Measurements from ENCODE around the gene CUX1. TPM values are rescaled to one million over a fixed set of nuclear protein-coding genes. Genes with fewer than 3 reads are reported as not detected.
A peak's percentile ranks its signal among the peaks of the same experiment; 100 is the strongest.

Gene CUX1
- total RNA-seq, 1 donor from 2014 or later: 56.5 TPM

GRCh38 chr7:102277901-102278300 is 460.5 kb downstream of the CUX1 start:
- Mint-ChIP-seq H3K27ac (ENCODE audit: unreplicated experiment) (no peak overlapping the region), H3K4me3 (ENCODE audit: unreplicated experiment) (no peak overlapping the region), H3K27me3 (ENCODE audit: unreplicated experiment) (peaks cover 4% of the 10 kb centered on the region), H3K36me3 (ENCODE audit: unreplicated experiment) (no peaks in the 10 kb centered on the region), H3K4me1 (ENCODE audit: low read depth, unreplicated experiment) (no peaks in the 10 kb centered on the region), H3K9me3 (ENCODE audit: unreplicated experiment) (no peaks in the 10 kb centered on the region)
- TF ChIP-seq CTCF (IDR thresholded peaks at IDR 0.05; ENCODE audit: partially characterized antibody, unreplicated experiment): no peak
- DNase-seq: no peak

GRCh38 chr7:102279537-102280400 is 462.3 kb downstream of the CUX1 start:
- Mint-ChIP-seq H3K4me1 (ENCODE audit: low read depth, unreplicated experiment) (peaks cover under 1% of the 10 kb centered on the region), H3K9me3 (ENCODE audit: unreplicated experiment) (no peaks in the 10 kb centered on the region), H3K36me3 (ENCODE audit: unreplicated experiment) (no peaks in the 10 kb centered on the region), H3K4me3 (ENCODE audit: unreplicated experiment) (no peak overlapping the region), H3K27me3 (ENCODE audit: unreplicated experiment) (peaks cover 6% of the 10 kb centered on the region), H3K27ac (ENCODE audit: unreplicated experiment) (no peak overlapping the region)
- peak; percentile 82 for DNase-seq
- peak; percentile 85 for TF ChIP-seq CTCF (IDR thresholded peaks at IDR 0.05; ENCODE audit: partially characterized antibody, unreplicated experiment)

DNA sequence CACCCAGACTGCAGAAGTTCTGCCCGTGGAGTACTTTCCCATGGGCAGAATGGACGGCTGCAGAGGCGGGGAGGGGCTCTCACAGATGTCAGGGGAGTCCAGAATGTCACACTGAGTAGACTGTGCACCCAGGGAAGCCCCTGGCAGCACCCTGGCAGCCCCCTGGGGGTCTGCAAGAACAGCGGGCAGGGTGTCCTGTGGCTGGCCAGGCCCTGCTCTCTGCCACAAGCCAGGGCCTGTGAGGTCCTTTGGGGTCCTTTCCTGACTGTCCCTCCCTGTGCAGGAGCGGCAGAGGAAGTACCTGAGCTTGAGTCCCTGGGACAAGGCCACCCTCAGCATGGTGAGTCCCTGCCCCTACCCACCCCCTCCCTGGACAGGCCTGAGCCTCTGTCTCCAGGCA is 463.1 kb downstream of the CUX1 start:
- TF ChIP-seq CTCF (IDR thresholded peaks at IDR 0.05; ENCODE audit: partially characterized antibody, unreplicated experiment): no peak
- no peaks in the 10 kb centered on the region for H3K36me3 Mint-ChIP-seq (ENCODE audit: unreplicated experiment)
- no peak overlapping the region for H3K4me3 Mint-ChIP-seq (ENCODE audit: unreplicated experiment)
- H3K27ac Mint-ChIP-seq (ENCODE audit: unreplicated experiment): no peak overlapping the region
- H3K9me3 Mint-ChIP-seq (ENCODE audit: unreplicated experiment): peaks cover 2% of the 10 kb centered on the region
- DNase-seq: no peak
- peaks cover 11% of the 10 kb centered on the region for H3K27me3 Mint-ChIP-seq (ENCODE audit: unreplicated experiment)
- H3K4me1 Mint-ChIP-seq (ENCODE audit: low read depth, unreplicated experiment): peaks cover 7% of the 10 kb centered on the region

DNA sequence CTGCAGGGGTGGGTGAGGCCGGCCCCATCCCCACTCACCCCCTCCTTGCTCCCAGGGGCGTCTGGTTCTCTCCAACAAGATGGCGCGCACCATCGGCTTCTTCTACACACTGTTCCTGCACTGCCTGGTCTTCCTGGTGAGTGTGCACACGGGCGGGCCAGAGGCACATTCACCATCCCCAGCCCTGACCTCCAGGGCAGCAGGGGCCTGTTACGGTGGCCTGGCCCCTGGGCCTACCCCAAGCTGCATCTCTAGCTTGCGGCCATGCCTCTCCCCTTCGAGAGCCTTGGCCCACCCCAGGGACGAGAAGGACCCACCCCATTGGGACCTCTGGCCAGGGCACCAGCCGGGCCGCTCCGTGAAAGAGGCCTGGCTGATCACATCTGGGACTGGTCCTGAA is 464.4 kb downstream of the CUX1 start:
- H3K27me3 Mint-ChIP-seq (ENCODE audit: unreplicated experiment): peaks cover 12% of the 10 kb centered on the region

More for the DNA sequence above, 464.4 kb downstream of the CUX1 start:
- Mint-ChIP-seq H3K36me3 (ENCODE audit: unreplicated experiment) (no peaks in the 10 kb centered on the region), H3K27ac (ENCODE audit: unreplicated experiment) (no peak overlapping the region), H3K4me1 (ENCODE audit: low read depth, unreplicated experiment) (peaks cover 7% of the 10 kb centered on the region), H3K9me3 (ENCODE audit: unreplicated experiment) (peaks cover 3% of the 10 kb centered on the region), H3K4me3 (ENCODE audit: unreplicated experiment) (no peak overlapping the region)
- no peak for DNase-seq
- no peak for TF ChIP-seq CTCF (IDR thresholded peaks at IDR 0.05; ENCODE audit: partially characterized antibody, unreplicated experiment)
